ENCODE results near the gene ROR2.

- no peak for TF ChIP-seq SPI1 (IDR thresholded peaks at IDR 0.05; ENCODE audit: low read depth, low read length)
- TF ChIP-seq POLR2AphosphoS5 (IDR thresholded peaks at IDR 0.05; ENCODE audit: low read depth, low read length), result no peak
- no peak for TF ChIP-seq POLR2A (IDR thresholded peaks at IDR 0.05; ENCODE audit: low read depth, low read length)
- no peak for TF ChIP-seq TAF1 (IDR thresholded peaks at IDR 0.05; ENCODE audit: low read depth, low read length)
- no peak for TF ChIP-seq POU2F2 (IDR thresholded peaks at IDR 0.05; ENCODE audit: low read depth, low read length)
- TF ChIP-seq PAX5 (IDR thresholded peaks at IDR 0.05; ENCODE audit: insufficient read depth, low read length, severe bottlenecking), result no peak
Observed at GRCh38 chr9:91816356-91816755, 133.7 kb downstream of the ROR2 start.
